DOHH2 (cell line): ENCODE results near the gene ASB13.

Source experiments
- EZH2phosphoT487 ChIP-seq: fragments of 200-600 bp; sonication (generic); IDR thresholded peaks from 2 replicates; pipeline ENCODE4 v1.6.1; 2017; ENCODE audit warnings: borderline replicate concordance, mild to moderate bottlenecking, antibody characterized with exemption, low read length, moderate library complexity, mixed read lengths
- TF ChIP-seq, protein P1 (sequence below): fragments of 200-600 bp; sonication (generic); IDR thresholded peaks from one replicate; pipeline ENCODE4 v1.5.1; 2014; ENCODE audit warnings: antibody characterized with exemption, mild to moderate bottlenecking, low read depth, low read length; ENCODE audit not compliant: poor library complexity, severe bottlenecking

DNA sequence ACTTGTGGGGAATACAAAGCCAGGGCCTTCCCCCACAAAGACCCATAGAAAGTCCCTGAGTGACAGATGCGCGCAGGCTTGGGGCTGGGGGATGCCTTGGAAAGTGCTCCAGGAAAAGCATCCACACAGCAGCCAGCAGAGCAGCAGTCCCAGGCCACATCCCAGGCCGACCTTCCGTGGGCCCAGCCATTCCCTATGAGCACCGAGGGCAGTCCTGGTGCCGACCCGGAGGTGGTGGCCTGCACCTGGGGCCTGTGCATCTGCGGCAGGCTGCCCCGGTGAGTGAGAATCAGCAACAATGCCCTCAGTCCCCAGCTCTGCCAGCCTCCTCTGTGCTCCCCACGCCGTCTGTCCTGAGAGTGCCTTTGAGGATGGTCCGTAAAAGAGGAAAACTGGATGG is 26.4 kb downstream of the ASB13 start:
- TF ChIP-seq, protein P1, sequence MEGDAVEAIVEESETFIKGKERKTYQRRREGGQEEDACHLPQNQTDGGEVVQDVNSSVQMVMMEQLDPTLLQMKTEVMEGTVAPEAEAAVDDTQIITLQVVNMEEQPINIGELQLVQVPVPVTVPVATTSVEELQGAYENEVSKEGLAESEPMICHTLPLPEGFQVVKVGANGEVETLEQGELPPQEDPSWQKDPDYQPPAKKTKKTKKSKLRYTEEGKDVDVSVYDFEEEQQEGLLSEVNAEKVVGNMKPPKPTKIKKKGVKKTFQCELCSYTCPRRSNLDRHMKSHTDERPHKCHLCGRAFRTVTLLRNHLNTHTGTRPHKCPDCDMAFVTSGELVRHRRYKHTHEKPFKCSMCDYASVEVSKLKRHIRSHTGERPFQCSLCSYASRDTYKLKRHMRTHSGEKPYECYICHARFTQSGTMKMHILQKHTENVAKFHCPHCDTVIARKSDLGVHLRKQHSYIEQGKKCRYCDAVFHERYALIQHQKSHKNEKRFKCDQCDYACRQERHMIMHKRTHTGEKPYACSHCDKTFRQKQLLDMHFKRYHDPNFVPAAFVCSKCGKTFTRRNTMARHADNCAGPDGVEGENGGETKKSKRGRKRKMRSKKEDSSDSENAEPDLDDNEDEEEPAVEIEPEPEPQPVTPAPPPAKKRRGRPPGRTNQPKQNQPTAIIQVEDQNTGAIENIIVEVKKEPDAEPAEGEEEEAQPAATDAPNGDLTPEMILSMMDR: no peak
- no peak for TF ChIP-seq EZH2phosphoT487
